Measurements from ENCODE around the gene SLC2A9.

DNA sequence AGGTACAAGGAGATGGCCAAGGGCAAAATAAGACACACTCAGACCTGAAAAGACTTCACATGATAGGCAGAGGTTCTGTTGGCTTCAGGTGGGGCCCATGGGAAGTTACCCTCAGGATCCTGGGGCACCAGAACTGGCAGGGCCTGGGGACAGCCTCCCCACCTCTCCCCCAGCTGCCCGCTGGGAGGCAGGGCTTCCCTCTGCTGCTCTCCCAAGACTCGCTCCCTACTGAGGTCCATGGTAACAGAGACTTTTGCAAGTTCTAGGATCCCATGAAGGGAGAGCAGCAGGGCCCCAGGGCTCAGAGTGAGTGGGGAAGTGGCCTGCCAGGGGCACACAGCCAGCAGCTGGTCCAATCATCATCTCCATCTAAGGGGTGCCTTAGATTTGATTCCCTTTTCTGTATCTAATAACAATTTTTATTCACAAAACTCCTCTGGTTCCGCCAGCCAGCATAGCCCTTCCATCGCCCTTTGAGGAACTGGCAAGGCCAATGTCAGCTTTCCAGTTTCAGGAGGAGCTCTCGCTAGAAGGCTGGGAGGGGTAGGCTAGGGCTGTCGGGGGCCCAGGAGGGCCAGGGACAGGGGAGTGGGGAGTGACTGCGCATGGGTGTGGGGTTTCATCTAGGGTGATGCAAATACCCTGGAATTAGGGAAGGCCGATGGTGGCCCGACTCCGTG is 78.2 kb downstream of the SLC2A9 start:
- TF ChIP-seq CTCF (IDR thresholded peaks at IDR 0.05), result no peak
- TF ChIP-seq POLR2AphosphoS5 (IDR thresholded peaks at IDR 0.05), result no peak
- no peak for TF ChIP-seq POLR2A (IDR thresholded peaks at IDR 0.05)
